Medulla oblongata (tissue), 1 donor: Measurements from ENCODE around the gene C1QC.

Experiments used
- DNase-seq: peaks from one replicate; pipeline ENCODE4 v3.0.0-alpha.2; 2015; ENCODE audit errors: extremely low spot score

C1QC gene

DNA sequence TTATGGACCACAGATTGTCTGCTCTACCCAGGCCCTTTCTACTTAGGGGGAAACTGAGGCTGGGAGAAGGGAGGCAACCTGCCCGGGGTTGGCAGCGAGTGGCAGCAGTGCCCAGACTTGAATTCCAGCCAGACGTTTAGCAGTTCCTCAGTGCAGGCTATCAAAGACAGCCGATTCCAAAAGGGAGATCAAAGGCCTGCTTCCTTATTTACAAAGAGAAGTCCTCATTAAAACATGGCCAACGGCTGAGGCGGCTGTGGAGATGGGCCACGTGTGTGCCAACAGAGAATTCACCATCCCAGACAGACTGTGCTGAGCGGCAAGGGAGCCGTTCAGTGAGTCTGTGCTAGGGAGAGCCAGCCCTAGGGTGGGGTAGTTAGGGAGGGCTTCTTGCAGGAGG lies 37.3 kb downstream of the C1QC start:
- DNase-seq: no peak

DNA sequence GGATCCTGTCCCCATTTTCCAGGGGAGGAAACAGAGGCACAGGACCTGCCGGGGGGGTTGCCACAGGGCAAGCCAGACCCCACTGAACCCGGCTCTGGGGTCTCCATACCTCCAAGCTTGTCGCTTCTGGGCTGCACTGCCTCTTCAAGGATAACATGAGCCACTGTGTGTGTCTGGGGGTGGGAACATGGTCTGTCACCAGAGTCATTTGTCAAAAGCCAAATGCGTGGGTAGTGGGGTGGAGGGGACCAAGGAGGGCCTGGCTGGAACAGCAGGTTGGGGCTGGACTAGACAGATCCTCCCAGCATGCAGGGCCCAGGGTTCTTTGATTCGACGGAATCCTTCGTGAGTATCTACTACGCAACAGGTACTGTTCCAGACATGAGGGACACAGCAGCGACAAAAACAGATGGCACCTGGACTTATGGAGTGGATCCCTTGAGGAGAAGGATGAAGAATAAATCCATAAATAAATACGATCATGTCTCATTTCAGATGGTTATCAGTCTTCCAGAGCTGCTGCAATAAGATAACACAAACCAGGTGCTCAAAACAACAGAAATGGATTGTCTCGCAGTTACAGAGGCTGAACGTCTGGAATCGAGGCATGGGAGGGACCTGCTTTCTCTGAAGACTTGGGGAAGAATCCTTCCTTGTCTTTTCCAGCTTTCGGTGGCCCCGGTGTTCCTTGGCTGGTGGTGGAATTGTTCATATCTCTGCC lies 38.3 kb downstream of the C1QC start:
- no peak for DNase-seq

DNA sequence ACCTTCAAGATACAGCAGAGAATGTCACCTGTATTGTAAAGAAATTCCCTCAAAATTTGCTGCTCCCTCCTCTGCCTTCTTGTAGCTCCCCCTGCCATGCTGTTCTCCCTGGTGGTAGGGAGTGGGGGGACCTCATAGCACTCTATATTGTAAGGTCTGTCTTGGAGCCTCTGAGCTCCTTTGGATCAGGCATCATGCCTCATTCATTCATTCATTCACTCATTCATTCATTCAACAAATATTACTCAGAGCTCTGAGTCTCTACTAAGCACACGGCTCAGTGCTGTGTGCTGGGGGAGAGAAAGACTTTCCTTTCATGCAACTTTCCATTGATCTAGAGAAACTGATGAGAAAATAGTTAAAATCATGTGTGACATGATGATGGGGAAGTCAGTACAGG lies 40.1 kb downstream of the C1QC start:
- no peak for DNase-seq

DNA sequence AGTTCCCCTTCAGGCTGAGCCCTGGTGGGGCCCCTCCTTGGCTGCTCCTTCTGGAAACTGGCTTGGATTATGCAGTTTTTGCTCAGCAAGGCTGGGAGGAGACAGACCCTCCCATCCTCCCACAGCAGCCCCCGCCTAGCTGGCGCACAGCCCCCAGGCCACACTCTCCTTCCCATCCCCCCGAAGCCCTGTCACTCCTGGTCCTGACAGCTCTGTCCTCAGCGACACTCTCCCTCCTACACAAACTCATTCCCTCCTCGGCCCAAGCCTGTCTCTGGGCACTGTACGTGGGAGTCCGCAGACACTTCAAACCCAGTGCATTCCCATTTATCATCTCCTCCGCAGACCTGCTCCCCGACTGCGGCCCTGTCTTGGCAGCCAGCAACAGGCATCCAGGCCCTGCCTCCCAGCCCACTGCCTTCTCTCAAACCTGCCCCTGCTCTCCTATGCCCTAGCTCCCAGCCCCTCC lies 42.2 kb downstream of the C1QC start:
- no peak for DNase-seq

DNA sequence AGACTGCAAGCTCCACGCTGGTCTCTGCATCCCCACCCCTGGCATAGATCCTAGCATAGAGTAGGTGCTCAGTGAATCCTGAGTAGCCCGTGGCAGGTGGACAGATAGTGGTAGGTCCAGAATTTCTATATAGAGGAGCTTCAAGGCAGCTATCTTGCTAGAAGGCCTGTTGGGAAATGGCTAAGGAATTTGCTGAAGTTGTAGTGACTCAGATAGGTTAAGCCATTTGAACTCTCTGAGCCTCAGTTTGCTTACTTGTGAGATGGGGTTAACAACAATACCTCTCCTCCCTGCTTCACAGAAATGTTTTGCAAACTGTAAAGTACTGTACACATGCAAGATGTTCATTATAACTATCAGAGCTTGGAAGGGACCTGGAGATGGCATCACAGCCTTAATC lies 43.8 kb downstream of the C1QC start:
- no peak for DNase-seq

DNA sequence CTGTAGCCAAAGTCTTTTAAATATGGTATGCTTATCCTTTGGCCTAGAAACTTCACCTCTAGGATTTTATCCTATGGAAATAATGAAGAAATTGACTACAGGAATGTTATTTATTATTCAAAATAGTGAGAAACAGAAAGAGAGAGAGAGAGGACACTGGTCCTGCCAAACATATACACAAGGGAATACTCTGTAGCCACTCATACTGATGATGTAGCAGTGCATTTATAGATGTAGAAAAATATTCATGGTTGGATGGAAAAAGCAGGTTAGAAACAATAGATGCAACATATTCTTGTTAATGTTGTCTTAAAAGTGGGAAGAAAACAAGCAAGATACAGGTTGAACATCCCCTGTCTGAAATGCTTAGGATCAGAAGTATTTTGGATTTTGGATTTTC lies 45.0 kb downstream of the C1QC start:
- DNase-seq: no peak

DNA sequence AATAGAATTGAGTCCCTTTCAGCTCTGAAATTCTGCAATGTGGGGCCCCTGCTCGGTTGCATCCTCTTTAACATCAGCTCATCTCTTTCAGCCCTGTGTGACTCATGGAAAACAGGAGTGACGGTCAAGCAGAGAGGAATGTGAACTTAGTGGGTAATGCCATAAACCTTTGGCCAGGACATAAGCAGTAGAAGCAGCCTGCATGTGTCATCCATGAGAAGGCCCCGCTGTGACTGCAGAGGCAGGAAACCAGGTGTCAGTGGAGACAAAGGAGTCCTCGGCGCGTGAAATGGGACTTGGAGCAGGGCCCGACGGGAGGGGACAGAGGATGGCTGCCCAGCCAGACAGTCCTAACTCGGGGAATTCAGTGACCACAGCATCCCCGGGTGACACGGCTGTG lies 46.1 kb downstream of the C1QC start:
- DNase-seq: no peak

DNA sequence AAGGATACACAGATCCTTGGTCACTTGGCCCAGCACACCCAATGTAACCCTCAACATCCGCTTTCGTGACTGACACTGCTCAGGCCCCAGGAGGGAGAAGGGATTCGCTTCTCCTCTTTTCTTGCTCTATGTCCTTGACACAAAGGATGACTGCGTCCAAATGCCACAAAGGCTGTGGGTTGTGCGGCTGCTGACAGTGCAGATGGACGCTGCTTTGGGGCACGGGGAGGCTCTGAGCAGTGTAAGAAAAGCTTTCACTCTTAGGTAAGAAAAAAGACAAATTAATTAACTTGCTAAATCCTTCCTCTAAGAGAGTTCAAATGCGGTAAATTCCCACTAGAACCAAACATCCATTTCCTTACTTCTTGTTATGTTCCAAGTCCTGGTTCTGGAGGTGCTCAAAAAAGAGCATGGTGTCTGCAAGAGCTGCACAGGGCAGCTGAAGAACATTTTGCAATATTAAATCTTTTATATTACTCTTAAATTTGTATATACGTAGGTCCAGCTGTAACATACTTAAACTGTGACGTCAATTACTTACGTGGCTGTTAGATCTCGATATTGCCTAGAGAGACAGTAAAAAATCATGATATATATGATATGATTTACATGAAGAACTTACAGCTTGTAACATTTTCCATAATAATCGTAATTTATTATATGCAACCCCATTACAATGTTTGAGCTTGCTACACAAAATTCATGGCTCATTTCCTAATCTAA lies 47.8 kb downstream of the C1QC start:
- DNase-seq: no peak

DNA sequence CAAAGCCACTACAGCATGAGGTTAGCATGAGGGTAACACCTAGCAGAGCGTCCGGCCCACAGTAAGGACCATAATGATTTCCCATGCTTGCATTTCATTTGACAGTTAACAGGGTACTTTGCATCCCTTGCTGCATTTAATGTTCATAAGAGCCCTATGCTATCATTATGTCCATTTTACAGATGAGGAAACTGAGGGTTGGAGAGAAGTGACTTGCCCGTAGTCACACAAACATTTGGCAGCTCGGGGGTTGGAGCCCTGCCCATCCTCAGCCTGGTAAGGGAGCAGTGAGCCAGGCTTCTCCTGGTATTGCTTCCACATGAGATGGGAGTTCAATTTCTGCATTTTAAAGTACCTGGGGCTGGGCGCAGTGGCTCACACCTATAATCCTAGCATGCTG lies 50.7 kb downstream of the C1QC start:
- DNase-seq: no peak

DNA sequence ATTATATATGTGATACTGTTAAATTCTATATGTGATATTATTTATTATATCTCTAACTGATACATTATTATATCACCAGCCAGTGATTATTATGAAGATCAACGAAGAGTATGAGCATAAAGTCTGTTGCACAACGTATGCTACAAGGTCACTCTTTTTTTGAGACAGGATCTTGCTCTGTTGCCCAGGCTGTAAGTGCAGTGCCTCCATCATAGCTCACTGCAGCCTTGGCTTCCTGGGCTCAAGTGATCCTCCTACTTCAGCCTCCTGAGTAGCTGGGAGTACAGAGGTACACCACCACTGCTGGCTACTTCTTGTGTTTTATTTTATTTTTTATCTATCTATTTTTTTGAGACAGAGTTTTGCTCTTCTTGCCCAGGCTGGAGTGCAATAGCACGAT lies 53.2 kb downstream of the C1QC start:
- no peak for DNase-seq
